Chondrocyte (in vitro differentiated cells): Measurements from ENCODE around the gene VEZT. TPM values are rescaled to one million over a fixed set of nuclear protein-coding genes. Genes with fewer than 3 reads are reported as not detected.

Source experiments
- DNase-seq: peaks from one replicate; pipeline ENCODE4 v3.0.0; 2021; ENCODE audit warnings: mixed read lengths, low spot score
- H3K27ac Mint-ChIP-seq: one replicate; pipeline ENCODE4 v1.8.0; 2021; ENCODE audit warnings: mild to moderate bottlenecking, moderate library complexity, mixed read lengths; ENCODE audit not compliant: unreplicated experiment
- H3K27me3 Mint-ChIP-seq: 2 replicates; pipeline ENCODE4 v1.8.0; 2021; ENCODE audit warnings: low read depth, mixed read lengths
- H3K36me3 Mint-ChIP-seq: 2 replicates; pipeline ENCODE4 v1.8.0; 2021; ENCODE audit warnings: low read depth, mixed read lengths
- H3K4me1 Mint-ChIP-seq: 2 replicates; pipeline ENCODE4 v1.8.0; 2021; ENCODE audit warnings: low read depth, mild to moderate bottlenecking, mixed read lengths
- H3K4me3 Mint-ChIP-seq: one replicate; pipeline ENCODE4 v1.8.0; 2021; ENCODE audit warnings: mild to moderate bottlenecking, moderate library complexity, mixed read lengths; ENCODE audit not compliant: unreplicated experiment
- H3K9me3 Mint-ChIP-seq: 2 replicates; pipeline ENCODE4 v1.8.0; 2021; ENCODE audit warnings: low read depth, mixed read lengths
- CTCF ChIP-seq: fragments of 200-600 bp; sonication (generic); IDR thresholded peaks from 2 replicates; pipeline ENCODE4 v1.5.0; 2021; ENCODE audit warnings: antibody characterized with exemption, mild to moderate bottlenecking, moderate library complexity
- total RNA-seq: library from RNA; stranded (reverse); gene quantifications from 3 replicates; pipeline ENCODE4 v1.2.1, GENCODE V29; 2021

VEZT gene
- total RNA-seq, 1 donor from 2014 or later = 74.7 TPM

- Mint-ChIP-seq H3K9me3 (no peaks in the 10 kb centered on the region), H3K27ac (peak overlapping the region; percentile 94), H3K4me1 (peaks cover 62% of the 10 kb centered on the region), H3K36me3 (peaks cover 2% of the 10 kb centered on the region), H3K4me3 (peak overlapping the region; percentile 41), H3K27me3 (no peaks in the 10 kb centered on the region)
- DNase-seq = no peak
- TF ChIP-seq CTCF = no peak
Measured at GRCh38 chr12:95204141-95204866, 13.3 kb upstream of the VEZT start.

- Mint-ChIP-seq H3K9me3 (no peaks in the 10 kb centered on the region), H3K27ac (peak overlapping the region; percentile 94), H3K36me3 (peaks cover 2% of the 10 kb centered on the region), H3K4me1 (peaks cover 57% of the 10 kb centered on the region), H3K4me3 (no peak overlapping the region), H3K27me3 (no peaks in the 10 kb centered on the region)
- no peak for TF ChIP-seq CTCF
- DNase-seq = no peak
Measured at GRCh38 chr12:95205016-95205624, 12.5 kb upstream of the VEZT start.

GRCh38 chr12:95205685-95206084, 11.9 kb upstream of the VEZT start:
- H3K4me3 Mint-ChIP-seq = no peak overlapping the region
- DNase-seq = no peak
- H3K27me3 Mint-ChIP-seq = no peaks in the 10 kb centered on the region
- H3K9me3 Mint-ChIP-seq = no peaks in the 10 kb centered on the region
- H3K36me3 Mint-ChIP-seq = peaks cover 2% of the 10 kb centered on the region
- peak overlapping the region; percentile 94 for H3K27ac Mint-ChIP-seq
- H3K4me1 Mint-ChIP-seq = peaks cover 52% of the 10 kb centered on the region
- TF ChIP-seq CTCF = no peak

GRCh38 chr12:95206916-95207315, 10.7 kb upstream of the VEZT start:
- no peak overlapping the region for H3K4me3 Mint-ChIP-seq
- H3K4me1 Mint-ChIP-seq = peaks cover 39% of the 10 kb centered on the region
- no peak overlapping the region for H3K27ac Mint-ChIP-seq
- no peak for TF ChIP-seq CTCF
- peaks cover 2% of the 10 kb centered on the region for H3K36me3 Mint-ChIP-seq
- H3K27me3 Mint-ChIP-seq = no peaks in the 10 kb centered on the region
- H3K9me3 Mint-ChIP-seq = no peaks in the 10 kb centered on the region
- no peak for DNase-seq

- Mint-ChIP-seq H3K27ac (no peak overlapping the region), H3K27me3 (no peaks in the 10 kb centered on the region), H3K36me3 (peaks cover 2% of the 10 kb centered on the region), H3K4me3 (no peak overlapping the region), H3K4me1 (peaks cover 40% of the 10 kb centered on the region), H3K9me3 (no peaks in the 10 kb centered on the region)
- DNase-seq = no peak
- no peak for TF ChIP-seq CTCF
Measured at GRCh38 chr12:95207407-95207806, 10.2 kb upstream of the VEZT start.
